Gastroesophageal sphincter (tissue), 4 donors: ENCODE data around the gene FOXL2. TPM values are rescaled to one million over a fixed set of nuclear protein-coding genes. Genes with fewer than 3 reads are reported as not detected.

Experiments
- ATAC-seq: fragments of 150-250 bp; one replicate; pipeline ENCODE4 v1.9.1; 2016; ENCODE audit warnings: mild to moderate bottlenecking, moderate library complexity
- H3K27ac ChIP-seq, 4 donors: fragments of 200-600 bp; sonication (generic) in 3 of 4; 1 replicate in 3 of 4; 2 replicates in 1 of 4; pipeline ENCODE4 v1.5.1; 2016 to 2019
- H3K27me3 ChIP-seq: fragments of 200-600 bp; sonication (generic); one replicate; pipeline ENCODE4 v1.5.1; 2019
- H3K36me3 ChIP-seq, 2 donors: fragments of 200-600 bp; sonication (generic); one replicate each; pipeline ENCODE4 v1.5.1; 2019; ENCODE audit warnings: control low read depth in 1 of 2
- H3K4me1 ChIP-seq, 3 donors: fragments of 200-600 bp; sonication (generic); 1 replicate in 2 of 3; 2 replicates in 1 of 3; pipeline ENCODE4 v1.5.1; 2016 to 2019; ENCODE audit warnings: control low read depth in 2 of 3
- H3K4me3 ChIP-seq, 2 donors: fragments of 200-600 bp; sonication (generic); one replicate each; pipeline ENCODE4 v1.5.1; 2019; ENCODE audit warnings: mild to moderate bottlenecking in 1 of 2, moderate library complexity in 1 of 2
- H3K9me3 ChIP-seq, 3 donors: fragments of 200-600 bp; sonication (generic); one replicate each; pipeline ENCODE4 v1.5.1; 2017 to 2019; ENCODE audit warnings: control low read depth in 2 of 3
- EP300 ChIP-seq: sonication (generic); formaldehyde crosslinking; IDR thresholded peaks from one replicate; pipeline ENCODE4 v1.6.1; 2017; ENCODE audit warnings: antibody characterized with exemption, mild to moderate bottlenecking
- POLR2A ChIP-seq, 2 donors: fragments of 450-650 bp; IDR thresholded peaks; one replicate each; pipeline ENCODE4 v1.6.1; 2017; ENCODE audit warnings: antibody characterized with exemption in 2 of 2, mild to moderate bottlenecking in 2 of 2, moderate library complexity in 1 of 2
- POLR2AphosphoS5 ChIP-seq: sonication (generic); formaldehyde crosslinking; IDR thresholded peaks from one replicate; pipeline ENCODE4 v1.6.1; 2017; ENCODE audit warnings: antibody characterized with exemption
- WGBS, 2 donors: methylation state at CpG; one replicate each; pipeline ENCODE4 v1.1.5; 2018; ENCODE audit warnings: low coverage in 1 of 2; 5-methylcytosine and 5-hydroxymethylcytosine counted together
- total RNA-seq, 4 donors: library from RNA; depleted of rRNA; stranded (reverse); fragments of >200 nt; gene quantifications; one replicate each; pipeline ENCODE4 v1.1.0, GENCODE V29; 2016
- TF ChIP-seq, protein P1 (sequence below), 4 experiments: fragments of 200-600 bp in 2 of 4; fragments of 450-650 bp in 2 of 4; sonication (generic) in 1 of 4; IDR thresholded peaks; one replicate each; pipeline ENCODE4 v1.5.1; 2017 to 2019; ENCODE audit warnings: antibody characterized with exemption in 4 of 4, mild to moderate bottlenecking in 2 of 4, moderate library complexity in 2 of 4

FOXL2 gene
- total RNA-seq, 4 donors from 2014 or later = not detected

DNA sequence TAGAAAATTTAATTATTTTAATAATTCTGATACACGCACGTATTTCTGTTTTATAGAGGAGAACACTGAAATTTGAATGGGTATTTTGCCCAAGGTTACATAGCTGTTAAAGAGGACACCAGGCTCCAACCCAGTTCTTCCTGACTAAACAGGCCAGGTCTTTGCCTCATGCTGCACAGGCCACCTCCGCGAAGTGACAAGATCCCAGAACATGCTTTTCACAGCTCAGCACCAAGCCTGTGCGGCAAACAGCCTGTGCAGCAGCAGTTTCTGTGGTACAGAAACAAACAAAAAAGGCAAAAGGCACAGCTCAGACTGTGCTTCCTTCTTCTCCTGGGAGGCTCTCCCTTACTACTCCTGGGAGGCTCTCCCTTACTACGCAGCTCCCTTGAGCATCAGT lies 6.5 kb downstream of the FOXL2 start:
- Histone ChIP-seq H3K27ac (no peak overlapping the region), H3K9me3 (no peaks in the 10 kb centered on the region), H3K36me3 (no peaks in the 10 kb centered on the region), H3K4me3 (no peak overlapping the region), H3K27me3 (peaks cover 100% of the 10 kb centered on the region), H3K4me1 (peaks cover 0 to 68% (median 41%) of the 10 kb centered on the region in 3 donors)
- no peak for TF ChIP-seq EP300
- TF ChIP-seq POLR2AphosphoS5 = no peak
- TF ChIP-seq, protein P1, sequence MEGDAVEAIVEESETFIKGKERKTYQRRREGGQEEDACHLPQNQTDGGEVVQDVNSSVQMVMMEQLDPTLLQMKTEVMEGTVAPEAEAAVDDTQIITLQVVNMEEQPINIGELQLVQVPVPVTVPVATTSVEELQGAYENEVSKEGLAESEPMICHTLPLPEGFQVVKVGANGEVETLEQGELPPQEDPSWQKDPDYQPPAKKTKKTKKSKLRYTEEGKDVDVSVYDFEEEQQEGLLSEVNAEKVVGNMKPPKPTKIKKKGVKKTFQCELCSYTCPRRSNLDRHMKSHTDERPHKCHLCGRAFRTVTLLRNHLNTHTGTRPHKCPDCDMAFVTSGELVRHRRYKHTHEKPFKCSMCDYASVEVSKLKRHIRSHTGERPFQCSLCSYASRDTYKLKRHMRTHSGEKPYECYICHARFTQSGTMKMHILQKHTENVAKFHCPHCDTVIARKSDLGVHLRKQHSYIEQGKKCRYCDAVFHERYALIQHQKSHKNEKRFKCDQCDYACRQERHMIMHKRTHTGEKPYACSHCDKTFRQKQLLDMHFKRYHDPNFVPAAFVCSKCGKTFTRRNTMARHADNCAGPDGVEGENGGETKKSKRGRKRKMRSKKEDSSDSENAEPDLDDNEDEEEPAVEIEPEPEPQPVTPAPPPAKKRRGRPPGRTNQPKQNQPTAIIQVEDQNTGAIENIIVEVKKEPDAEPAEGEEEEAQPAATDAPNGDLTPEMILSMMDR (IDR thresholded peaks at IDR 0.05) = no peak
- TF ChIP-seq POLR2A (IDR thresholded peaks at IDR 0.05) = no peak
- 52% methylated on average over 6 of the region's 6 CpGs; no CpG with 5 or more reads in 1 of the 2 donors for WGBS, 2 donors
- ATAC-seq = no peak

GRCh38 chr3:138939561-138940241 lies 7.2 kb downstream of the FOXL2 start:
- TF ChIP-seq EP300 (no peak), POLR2A (IDR thresholded peaks at IDR 0.05) (no peak), POLR2AphosphoS5 (no peak)
- TF ChIP-seq, protein P1 (IDR thresholded peaks at IDR 0.05) = no peak
- 3 to 4% methylated on average over 12 to 13 of the region's 52 CpGs for WGBS, 2 donors
- Histone ChIP-seq H3K27ac (no peak overlapping the region), H3K4me3 (no peak overlapping the region), H3K36me3 (no peaks in the 10 kb centered on the region), H3K27me3 (peaks cover 97% of the 10 kb centered on the region), H3K9me3 (no peaks in the 10 kb centered on the region), H3K4me1 (peaks cover 0 to 60% (median 34%) of the 10 kb centered on the region in 3 donors)
- ATAC-seq = no peak

DNA sequence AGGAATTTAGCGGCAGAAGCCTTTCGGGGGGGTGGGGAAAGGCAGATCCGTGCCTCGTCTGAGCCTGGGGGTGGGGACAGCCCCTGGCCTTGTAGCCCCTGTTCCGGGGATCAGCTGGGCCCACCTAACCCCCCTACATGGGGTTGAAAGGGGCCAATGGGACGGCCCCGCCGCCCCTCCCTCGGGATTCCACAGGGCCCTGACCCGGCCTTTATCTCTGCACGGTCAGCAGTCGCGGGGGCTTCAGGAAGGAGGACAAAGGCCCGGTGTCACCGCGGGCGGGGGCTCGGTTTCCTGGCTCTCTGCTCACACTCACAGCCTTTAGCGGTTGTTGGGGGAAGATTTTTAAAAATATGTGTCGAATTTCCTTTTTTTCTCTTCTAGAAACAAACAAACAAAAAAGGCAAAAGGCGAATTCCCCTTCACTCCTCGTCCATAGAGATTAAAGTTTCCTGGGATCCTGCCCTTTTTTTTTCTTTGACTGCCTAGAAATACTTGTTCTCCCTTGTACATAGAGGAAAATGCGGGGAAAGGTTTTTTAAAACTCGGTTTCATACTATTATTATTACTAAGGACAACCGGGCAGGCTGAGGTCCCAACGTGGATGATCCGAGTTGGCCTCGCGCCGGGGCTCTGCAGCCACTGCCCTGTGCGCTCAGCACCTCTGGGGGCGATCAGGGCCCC lies 7.9 kb downstream of the FOXL2 start:
- H3K4me1 ChIP-seq = peaks cover 0 to 53% (median 34%) of the 10 kb centered on the region in 3 donors
- peaks cover 95% of the 10 kb centered on the region for H3K27me3 ChIP-seq
- no peak for ATAC-seq
- no peak overlapping the region for H3K27ac ChIP-seq
- no peaks in the 10 kb centered on the region for H3K36me3 ChIP-seq
- TF ChIP-seq POLR2AphosphoS5 (no peak), EP300 (no peak), POLR2A (IDR thresholded peaks at IDR 0.05) (no peak)
- TF ChIP-seq, protein P1 (IDR thresholded peaks at IDR 0.05) = no peak
- H3K4me3 ChIP-seq = no peak overlapping the region
- H3K9me3 ChIP-seq = no peaks in the 10 kb centered on the region
- WGBS, 2 donors = 3 to 5% methylated on average over 11 to 12 of the region's 32 CpGs

GRCh38 chr3:138938056-138938876 lies 8.7 kb downstream of the FOXL2 start:
- H3K9me3 ChIP-seq = no peaks in the 10 kb centered on the region
- 3% methylated on average over 11 of the region's 48 CpGs; no CpG with 5 or more reads in 1 of the 2 donors for WGBS, 2 donors
- H3K27me3 ChIP-seq = peaks cover 88% of the 10 kb centered on the region
- peak overlapping the region in 1 of 2 donors; percentile 6 for H3K4me3 ChIP-seq
- peaks cover 0 to 47% (median 34%) of the 10 kb centered on the region in 3 donors for H3K4me1 ChIP-seq
- ATAC-seq = no peak
- TF ChIP-seq EP300 (no peak), POLR2A (IDR thresholded peaks at IDR 0.05) (no peak), POLR2AphosphoS5 (no peak)
- TF ChIP-seq, protein P1 (IDR thresholded peaks at IDR 0.05) = no peak
- no peaks in the 10 kb centered on the region for H3K36me3 ChIP-seq
- no peak overlapping the region for H3K27ac ChIP-seq
